Dendritic cell treated with granulocyte-macrophage colony-stimulating factor and Interleukin-4, amounts not matched to agents 40 ng/mL and 50 ng/mL, for 4 days (primary cell): ENCODE data around the gene ZBTB7C.

Experiments used
- H3K27ac Mint-ChIP-seq: one replicate; pipeline ENCODE4 v1.8.0; 2022; ENCODE audit warnings: mild to moderate bottlenecking, mixed read lengths
- H3K27me3 Mint-ChIP-seq: one replicate; pipeline ENCODE4 v1.8.0; 2022; ENCODE audit warnings: mild to moderate bottlenecking, mixed read lengths
- H3K36me3 Mint-ChIP-seq: one replicate; pipeline ENCODE4 v1.8.0; 2022; ENCODE audit warnings: low read depth, mixed read lengths
- H3K4me1 Mint-ChIP-seq: one replicate; pipeline ENCODE4 v1.8.0; 2022; ENCODE audit warnings: low read depth, mixed read lengths
- H3K4me3 Mint-ChIP-seq: one replicate; pipeline ENCODE4 v1.8.0; 2022; ENCODE audit warnings: mild to moderate bottlenecking, moderate library complexity, mixed read lengths
- H3K9me3 Mint-ChIP-seq: one replicate; pipeline ENCODE4 v1.8.0; 2022; ENCODE audit warnings: mixed read lengths
- intact Hi-C: fragments of 100-400 bp; cut with micrococcal nuclease; formaldehyde crosslinking; loops from one replicate; pipeline ENCODE4 v1.15.0; 2022

Gene ZBTB7C

DNA sequence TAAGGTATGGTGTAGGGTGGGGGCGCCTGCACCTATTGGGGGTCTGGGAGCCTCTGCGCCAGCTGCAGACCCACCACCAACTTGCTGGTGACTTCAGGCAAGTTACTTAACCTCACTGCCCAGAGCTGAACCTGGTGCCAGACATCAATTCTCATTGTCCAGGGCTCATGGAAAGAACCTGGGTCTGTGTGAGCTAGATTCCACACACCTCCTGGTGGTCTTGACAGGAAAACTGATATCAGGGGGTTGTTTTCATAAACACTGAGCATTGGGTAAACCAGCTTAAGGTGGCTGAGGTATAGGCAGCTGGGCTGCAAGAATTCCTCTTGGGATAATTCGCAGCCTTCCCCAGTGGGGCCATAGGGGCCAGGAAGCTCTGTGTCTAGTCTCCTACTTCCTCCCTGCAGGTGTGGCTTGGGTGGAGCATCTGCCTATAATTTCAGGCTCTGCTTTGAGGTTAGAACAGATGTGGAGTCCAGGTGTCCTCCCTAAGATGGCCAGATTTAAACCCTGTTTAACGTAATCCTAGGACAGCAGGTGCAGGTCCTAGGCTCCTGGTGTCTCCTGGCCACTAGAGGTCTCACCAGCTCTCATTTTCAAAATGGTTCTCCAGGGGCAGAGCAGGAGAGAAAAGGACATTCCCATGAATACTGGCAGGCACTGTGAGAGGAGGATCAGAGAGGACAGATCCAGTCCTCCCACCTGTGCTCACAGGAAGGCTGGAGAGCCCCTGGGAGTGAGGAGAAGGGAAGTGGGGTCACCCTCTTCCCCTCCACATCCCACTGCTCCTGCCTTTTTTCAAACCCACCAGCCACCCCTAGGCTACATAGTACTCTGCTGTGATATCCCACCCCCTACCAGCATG lies 378.3 kb downstream of the ZBTB7C start:
- no peak overlapping the region for H3K27ac Mint-ChIP-seq
- peaks cover 6% of the 10 kb centered on the region for H3K4me1 Mint-ChIP-seq
- H3K36me3 Mint-ChIP-seq = no peaks in the 10 kb centered on the region
- no peaks in the 10 kb centered on the region for H3K9me3 Mint-ChIP-seq
- H3K4me3 Mint-ChIP-seq = no peak overlapping the region
- no peaks in the 10 kb centered on the region for H3K27me3 Mint-ChIP-seq
- intact Hi-C loops = loop anchor here (5.0 kb wide), 2 partner anchors 316 to 416 kb away; no protein-coding TSS in a partner anchor

DNA sequence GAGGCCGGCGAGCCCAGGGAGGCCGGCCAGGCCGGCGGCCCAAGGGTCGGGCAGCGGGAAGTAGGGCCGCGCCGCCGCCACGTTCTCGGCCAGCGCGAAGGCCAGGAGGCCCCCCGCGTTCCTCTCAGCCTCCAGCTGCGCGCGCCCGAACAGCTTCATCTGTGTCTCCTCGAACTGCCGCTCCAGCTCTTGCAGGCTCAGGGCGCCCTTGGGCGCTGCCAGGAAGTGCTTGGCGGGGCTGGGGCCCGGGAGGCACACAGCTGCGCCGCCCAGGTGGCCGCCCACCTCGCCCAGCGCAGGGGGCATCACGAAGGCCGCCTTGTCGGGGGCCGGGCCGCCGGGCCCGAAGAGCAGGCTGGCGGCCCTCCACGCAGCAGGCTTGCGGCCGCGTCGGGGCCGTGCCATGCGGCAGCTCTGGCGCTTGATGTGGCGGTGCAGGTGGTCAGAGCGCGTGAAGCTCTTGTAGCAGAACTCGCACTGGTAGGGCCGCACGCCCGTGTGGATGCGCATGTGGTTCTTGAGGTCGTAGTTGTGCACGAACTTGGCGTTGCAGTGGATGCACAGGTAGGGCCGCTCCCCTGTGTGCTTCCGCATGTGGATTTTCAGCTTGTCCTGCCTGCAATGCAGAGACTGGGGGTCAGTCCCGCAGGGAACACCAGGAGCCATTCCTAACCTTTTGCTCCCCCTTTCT lies 379.7 kb downstream of the ZBTB7C start:
- Mint-ChIP-seq H3K4me3 (no peak overlapping the region), H3K4me1 (peaks cover 16% of the 10 kb centered on the region), H3K27me3 (no peaks in the 10 kb centered on the region), H3K9me3 (no peaks in the 10 kb centered on the region), H3K27ac (no peak overlapping the region), H3K36me3 (no peaks in the 10 kb centered on the region)
- intact Hi-C loops = no loop called here

DNA sequence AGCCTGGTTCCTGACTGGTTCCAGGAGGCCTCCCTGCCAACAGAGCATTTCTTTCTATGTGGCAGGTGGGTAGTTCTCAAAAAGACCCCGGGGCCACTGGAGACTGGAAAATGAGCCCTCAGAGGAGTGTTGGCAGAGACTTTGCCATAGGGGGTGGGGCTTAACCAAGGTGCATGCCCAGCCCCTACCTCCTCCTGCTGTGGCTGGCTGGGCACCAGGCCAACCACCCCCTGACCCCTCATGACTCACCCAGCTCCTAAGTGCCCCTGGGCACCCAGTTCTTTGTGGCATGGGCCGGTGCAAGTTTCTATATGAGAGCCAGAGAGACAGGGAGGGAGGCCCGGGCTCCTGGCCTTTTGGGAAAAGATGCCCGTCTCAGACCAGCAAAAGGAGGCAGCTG lies 380.5 kb downstream of the ZBTB7C start:
- Mint-ChIP-seq H3K36me3 (no peaks in the 10 kb centered on the region), H3K9me3 (no peaks in the 10 kb centered on the region), H3K27ac (no peak overlapping the region), H3K27me3 (peaks cover 2% of the 10 kb centered on the region), H3K4me1 (peaks cover 20% of the 10 kb centered on the region), H3K4me3 (no peak overlapping the region)
- intact Hi-C loops = no loop called here

DNA sequence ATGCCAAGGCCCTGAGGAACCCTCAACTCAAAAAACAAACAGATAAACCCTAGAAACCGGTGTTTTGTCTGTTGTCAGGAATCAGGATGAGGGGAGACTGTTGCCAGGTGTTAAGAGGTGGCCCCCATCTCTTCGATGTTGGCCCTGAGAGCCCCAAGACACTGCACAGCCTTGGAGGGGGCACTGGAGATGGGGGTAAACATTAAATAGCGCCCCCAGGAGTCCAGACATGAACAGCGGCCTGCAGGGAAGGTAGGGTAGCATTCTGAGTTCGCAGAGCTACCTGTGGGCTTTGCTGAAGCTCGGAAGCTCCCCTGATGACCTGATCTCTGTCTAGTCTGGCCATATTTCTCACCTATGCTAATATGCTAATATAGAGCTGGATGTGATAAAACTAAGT lies 381.1 kb downstream of the ZBTB7C start:
- Mint-ChIP-seq H3K27me3 (peaks cover 4% of the 10 kb centered on the region), H3K27ac (no peak overlapping the region), H3K4me3 (no peak overlapping the region), H3K4me1 (peaks cover 24% of the 10 kb centered on the region), H3K36me3 (no peaks in the 10 kb centered on the region), H3K9me3 (no peaks in the 10 kb centered on the region)
- intact Hi-C loops = no loop called here

DNA sequence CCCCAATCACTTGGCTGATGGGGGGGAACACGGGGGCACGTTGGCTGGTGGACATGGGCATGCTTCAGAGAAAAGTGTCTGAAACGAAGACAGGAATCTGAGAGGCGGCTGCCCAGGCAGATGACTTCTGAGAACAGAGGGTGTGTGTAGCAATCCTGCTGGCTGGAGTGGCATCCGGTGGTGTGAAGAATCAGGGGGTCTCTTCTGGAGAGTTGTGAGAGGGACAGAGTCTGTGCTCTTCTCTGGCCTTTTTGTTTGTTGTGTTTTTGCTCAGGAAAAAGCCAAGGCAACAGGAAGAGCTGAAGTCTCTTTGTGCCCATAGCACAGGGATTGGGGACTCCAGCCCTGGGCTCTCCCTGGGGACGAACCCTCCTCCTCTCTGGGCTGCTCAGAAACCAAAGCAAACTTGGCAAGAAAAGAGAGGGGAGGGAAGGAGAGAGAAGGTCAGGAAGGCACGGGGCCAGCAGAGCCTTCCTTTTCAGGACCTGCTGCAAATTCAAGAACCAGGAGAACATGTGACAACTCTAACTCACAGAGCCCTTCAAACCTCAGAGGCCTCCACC lies 381.7 kb downstream of the ZBTB7C start:
- Mint-ChIP-seq H3K9me3 (no peaks in the 10 kb centered on the region), H3K4me1 (peaks cover 30% of the 10 kb centered on the region), H3K36me3 (no peaks in the 10 kb centered on the region), H3K27ac (no peak overlapping the region), H3K4me3 (no peak overlapping the region), H3K27me3 (peaks cover 6% of the 10 kb centered on the region)
- intact Hi-C loops = no loop called here

DNA sequence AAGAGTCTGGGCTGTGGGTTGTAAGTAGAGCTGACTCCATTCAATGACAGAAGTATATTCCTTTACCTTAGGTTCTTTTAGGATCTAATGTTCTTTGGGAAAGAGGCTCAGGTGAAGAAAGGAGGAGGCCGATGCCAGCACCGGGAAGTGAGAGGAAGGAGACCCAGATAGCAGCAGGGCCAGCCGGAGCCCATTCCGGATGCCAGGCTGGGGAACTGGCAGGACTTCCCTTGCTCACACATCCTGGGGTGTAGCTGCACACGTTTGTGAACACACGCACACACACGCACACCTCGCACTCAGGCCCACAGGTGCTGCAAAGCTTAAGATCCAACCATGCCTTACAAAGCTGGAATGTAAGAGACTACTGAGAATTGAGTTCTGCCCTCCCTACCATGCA lies 383.0 kb downstream of the ZBTB7C start:
- intact Hi-C loops = no loop called here
- peaks cover 33% of the 10 kb centered on the region for H3K4me1 Mint-ChIP-seq
- no peaks in the 10 kb centered on the region for H3K9me3 Mint-ChIP-seq
- no peak overlapping the region for H3K27ac Mint-ChIP-seq
- peaks cover 16% of the 10 kb centered on the region for H3K27me3 Mint-ChIP-seq
- H3K36me3 Mint-ChIP-seq = no peaks in the 10 kb centered on the region
- no peak overlapping the region for H3K4me3 Mint-ChIP-seq

DNA sequence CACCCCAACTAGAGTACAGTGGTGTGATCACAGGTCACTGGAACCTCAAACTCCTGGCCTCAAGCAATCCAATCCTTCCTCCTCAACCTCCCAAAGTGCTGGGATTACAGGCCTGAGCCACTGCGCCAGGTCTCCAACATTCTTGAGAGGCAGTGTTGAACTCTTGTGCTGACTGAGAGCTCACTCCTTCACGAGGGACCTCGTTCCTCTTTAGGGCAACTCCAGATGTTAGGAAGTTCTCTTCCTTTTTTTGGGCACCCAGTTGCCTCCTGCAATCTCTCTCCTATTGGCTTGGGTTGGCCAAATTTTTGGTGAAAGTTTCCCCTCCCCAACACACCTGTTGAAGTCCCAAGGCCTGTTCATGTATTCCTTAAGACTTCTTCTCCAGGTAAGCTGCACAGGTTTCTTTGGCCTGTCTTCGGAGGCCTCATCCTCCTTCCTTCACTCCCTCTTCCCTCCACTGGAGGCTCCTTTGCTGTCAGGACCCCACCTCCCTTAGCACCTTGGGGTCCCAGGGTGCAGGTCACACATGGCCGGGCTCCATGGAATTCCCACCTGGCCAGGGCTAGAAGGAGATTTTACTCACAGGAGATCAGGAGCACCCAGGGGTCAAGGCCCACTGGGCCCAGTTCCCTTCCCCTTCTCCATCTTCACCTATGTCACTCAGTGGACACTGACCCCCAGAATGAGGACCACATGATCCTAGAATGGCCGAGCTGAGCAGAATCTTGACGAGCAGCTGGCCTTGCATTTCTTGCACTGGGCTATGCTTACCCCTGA lies 384.1 kb downstream of the ZBTB7C start:
- Mint-ChIP-seq H3K27me3 (peaks cover 23% of the 10 kb centered on the region), H3K27ac (no peak overlapping the region), H3K36me3 (no peaks in the 10 kb centered on the region), H3K4me3 (no peak overlapping the region), H3K9me3 (no peaks in the 10 kb centered on the region), H3K4me1 (peaks cover 33% of the 10 kb centered on the region)
- intact Hi-C loops = no loop called here

DNA sequence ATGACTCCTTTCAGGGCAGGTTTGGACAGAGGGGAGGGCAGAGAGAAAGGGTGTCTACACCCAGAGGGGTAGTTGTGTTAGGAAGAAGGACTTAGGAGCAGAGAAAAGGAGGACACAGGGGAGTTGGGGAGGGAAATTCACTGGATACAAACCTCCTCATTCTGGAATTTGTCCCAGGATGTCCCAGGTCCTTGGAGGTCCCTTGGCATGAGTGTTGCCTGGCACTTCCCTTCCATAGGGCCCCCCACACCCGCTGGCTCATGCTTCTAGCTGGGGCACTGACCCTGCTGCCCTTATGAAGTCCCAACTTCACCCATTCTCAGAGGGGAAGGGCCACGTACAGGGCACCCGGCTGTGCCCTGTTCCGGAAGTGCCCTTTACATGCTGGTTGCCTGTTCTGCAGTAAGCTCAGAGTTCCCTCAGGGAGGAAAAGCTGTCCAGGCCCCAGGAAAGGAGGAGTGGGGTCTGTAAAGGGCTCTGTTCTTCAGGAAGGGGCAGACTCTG lies 385.1 kb downstream of the ZBTB7C start:
- intact Hi-C loops = no loop called here
- Mint-ChIP-seq H3K4me1 (peaks cover 39% of the 10 kb centered on the region), H3K9me3 (no peaks in the 10 kb centered on the region), H3K4me3 (no peak overlapping the region), H3K27me3 (peaks cover 29% of the 10 kb centered on the region), H3K36me3 (no peaks in the 10 kb centered on the region), H3K27ac (no peak overlapping the region)

DNA sequence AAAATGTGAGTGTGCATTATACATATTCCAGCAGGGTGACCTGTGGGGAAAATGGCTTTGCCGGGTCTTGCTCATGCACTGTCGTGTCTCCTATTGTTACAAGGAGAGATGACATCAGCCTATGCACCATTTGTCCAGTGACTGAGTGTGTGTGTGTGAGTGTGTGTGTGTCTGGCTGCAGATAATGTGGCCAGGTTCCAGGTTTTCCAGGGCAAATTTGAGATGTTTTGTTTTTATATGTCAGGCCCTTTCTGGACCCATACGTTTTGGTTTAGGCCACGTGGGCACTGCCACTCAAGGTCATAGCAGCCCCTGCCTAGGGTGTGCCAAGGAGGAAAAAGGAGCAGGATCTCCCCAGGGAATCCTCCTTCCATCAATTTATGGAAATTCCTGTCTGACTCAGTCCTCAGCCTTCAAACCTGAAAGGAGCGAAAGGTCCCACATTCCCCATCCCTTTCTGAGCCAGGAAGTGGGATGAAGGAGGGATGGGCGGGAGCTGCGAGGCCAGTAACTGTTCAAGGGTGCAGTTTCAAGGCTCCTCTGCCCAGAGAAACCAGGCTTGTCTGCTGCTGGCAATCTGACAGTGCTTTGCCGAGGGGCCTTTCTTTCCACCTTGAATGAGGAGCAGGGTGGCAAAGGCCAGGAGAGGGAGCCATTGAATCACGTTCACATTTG lies 385.7 kb downstream of the ZBTB7C start:
- no peak overlapping the region for H3K4me3 Mint-ChIP-seq
- H3K4me1 Mint-ChIP-seq = peaks cover 39% of the 10 kb centered on the region
- H3K9me3 Mint-ChIP-seq = no peaks in the 10 kb centered on the region
- intact Hi-C loops = loop anchor here (1.0 kb wide), 1 partner anchor 251 kb away; no protein-coding TSS in a partner anchor
- H3K27ac Mint-ChIP-seq = no peak overlapping the region
- no peaks in the 10 kb centered on the region for H3K36me3 Mint-ChIP-seq
- peaks cover 32% of the 10 kb centered on the region for H3K27me3 Mint-ChIP-seq

DNA sequence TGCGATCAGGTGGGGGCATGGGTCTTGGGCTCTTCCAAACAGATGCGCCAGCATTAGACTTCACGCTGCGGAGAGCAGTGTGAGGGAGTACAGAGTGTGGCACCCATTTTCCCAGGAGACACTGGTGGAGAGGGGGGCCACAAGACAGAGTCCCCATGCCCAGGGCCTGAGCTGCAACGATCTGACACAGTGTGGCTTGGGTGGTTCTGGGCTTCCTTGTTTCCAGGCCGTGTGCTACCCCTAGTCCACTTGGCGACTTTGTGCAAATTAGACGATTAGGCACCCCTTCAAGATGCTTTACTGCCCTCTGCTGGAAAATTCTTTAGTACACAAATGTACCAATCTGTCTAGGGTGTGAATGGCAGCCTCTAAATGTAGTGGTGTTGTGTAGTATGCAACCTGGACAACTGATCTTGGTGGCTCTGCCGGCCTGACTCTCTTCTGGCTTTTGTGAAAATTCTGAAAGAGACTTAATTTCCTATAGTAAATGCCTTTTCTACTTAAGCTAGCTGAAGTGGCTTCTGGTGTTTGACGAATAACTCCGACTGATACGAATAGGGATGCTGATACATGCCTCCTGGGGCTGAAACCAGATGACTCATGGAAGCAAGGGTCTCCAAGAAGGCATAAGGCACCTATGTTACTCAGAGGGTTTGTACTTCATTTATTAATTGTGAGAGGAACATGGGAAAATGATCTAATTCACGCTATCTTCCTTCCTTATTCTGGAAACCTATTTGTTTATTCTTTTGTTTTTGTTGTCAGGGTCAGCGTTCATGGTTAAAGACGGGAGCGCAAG lies 386.5 kb downstream of the ZBTB7C start:
- Mint-ChIP-seq H3K36me3 (no peaks in the 10 kb centered on the region), H3K9me3 (no peaks in the 10 kb centered on the region), H3K27ac (no peak overlapping the region), H3K4me3 (no peak overlapping the region), H3K4me1 (peaks cover 38% of the 10 kb centered on the region), H3K27me3 (peaks cover 34% of the 10 kb centered on the region)
- intact Hi-C loops = loop anchor here (1.0 kb wide), 2 partner anchors 90 to 250 kb away; no protein-coding TSS in a partner anchor

DNA sequence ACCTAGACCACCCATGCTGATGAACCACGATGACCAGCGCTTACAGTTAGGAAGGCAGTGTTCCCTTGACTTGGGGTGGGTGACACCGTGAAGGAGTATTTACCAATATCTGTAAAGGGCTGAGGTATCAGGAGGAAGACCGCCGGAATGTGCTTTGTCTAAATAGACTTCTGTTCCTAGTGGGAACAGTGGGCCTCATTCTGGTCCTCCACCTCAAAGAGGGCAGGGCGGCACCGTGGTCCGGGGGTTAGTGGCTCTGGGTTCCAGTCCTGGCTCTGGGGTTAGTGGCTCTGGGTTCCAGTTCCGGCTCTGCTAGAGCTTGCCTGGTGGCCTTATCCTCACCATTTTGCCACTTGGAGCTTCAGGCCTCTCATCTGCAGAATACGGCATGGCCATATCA lies 387.2 kb downstream of the ZBTB7C start:
- H3K9me3 Mint-ChIP-seq = no peaks in the 10 kb centered on the region
- peaks cover 36% of the 10 kb centered on the region for H3K27me3 Mint-ChIP-seq
- H3K36me3 Mint-ChIP-seq = no peaks in the 10 kb centered on the region
- intact Hi-C loops = loop anchor here (1.0 kb wide), 1 partner anchor 90 kb away; no protein-coding TSS in a partner anchor
- H3K4me3 Mint-ChIP-seq = no peak overlapping the region
- H3K4me1 Mint-ChIP-seq = peaks cover 32% of the 10 kb centered on the region
- H3K27ac Mint-ChIP-seq = no peak overlapping the region

DNA sequence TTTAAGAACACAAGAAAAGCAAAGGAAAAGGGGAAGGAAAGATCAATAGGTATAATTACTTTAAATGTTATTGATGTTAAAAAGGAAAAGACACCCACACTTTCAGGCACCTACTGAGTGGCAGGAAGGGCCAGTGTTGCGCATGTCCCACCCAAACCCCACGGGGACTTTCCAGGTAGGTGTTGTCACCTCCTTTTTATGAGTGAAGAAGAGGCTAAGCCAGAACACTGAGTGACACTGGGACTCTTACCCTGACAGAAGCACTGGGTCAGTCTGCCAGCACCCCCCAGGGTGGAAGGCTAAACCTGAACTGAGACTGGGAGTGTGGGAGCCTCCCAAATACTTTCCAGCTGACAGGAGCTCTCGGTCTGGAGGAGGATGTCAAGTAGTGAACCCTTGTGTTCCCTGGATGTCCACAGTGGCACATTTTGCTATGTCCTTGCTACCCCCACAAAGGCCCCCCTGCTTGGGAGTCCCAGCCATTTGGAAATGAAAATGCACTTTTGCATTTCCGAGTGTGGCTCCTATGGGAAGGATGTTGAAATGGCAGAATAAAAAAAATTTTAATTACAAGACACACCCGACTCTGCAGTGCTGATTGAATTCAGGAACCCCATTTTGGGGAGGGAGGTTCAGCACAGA lies 387.8 kb downstream of the ZBTB7C start:
- intact Hi-C loops = no loop called here
- Mint-ChIP-seq H3K4me3 (no peak overlapping the region), H3K9me3 (no peaks in the 10 kb centered on the region), H3K27me3 (peaks cover 41% of the 10 kb centered on the region), H3K27ac (no peak overlapping the region), H3K4me1 (peaks cover 32% of the 10 kb centered on the region), H3K36me3 (no peaks in the 10 kb centered on the region)
